SH-SY5Y (cell line): ENCODE data around the gene FADS1.

ENCODE experiments used
- GATA2 ChIP-seq: IDR thresholded peaks from 2 replicates; pipeline ENCODE4 v1.6.1; 2011; ENCODE audit warnings: mild to moderate bottlenecking, low read depth, low read length
- GATA3 ChIP-seq: IDR thresholded peaks from 2 replicates; pipeline ENCODE4 v1.6.1; 2011; ENCODE audit warnings: low read depth, mild to moderate bottlenecking, low read length, moderate library complexity

DNA sequence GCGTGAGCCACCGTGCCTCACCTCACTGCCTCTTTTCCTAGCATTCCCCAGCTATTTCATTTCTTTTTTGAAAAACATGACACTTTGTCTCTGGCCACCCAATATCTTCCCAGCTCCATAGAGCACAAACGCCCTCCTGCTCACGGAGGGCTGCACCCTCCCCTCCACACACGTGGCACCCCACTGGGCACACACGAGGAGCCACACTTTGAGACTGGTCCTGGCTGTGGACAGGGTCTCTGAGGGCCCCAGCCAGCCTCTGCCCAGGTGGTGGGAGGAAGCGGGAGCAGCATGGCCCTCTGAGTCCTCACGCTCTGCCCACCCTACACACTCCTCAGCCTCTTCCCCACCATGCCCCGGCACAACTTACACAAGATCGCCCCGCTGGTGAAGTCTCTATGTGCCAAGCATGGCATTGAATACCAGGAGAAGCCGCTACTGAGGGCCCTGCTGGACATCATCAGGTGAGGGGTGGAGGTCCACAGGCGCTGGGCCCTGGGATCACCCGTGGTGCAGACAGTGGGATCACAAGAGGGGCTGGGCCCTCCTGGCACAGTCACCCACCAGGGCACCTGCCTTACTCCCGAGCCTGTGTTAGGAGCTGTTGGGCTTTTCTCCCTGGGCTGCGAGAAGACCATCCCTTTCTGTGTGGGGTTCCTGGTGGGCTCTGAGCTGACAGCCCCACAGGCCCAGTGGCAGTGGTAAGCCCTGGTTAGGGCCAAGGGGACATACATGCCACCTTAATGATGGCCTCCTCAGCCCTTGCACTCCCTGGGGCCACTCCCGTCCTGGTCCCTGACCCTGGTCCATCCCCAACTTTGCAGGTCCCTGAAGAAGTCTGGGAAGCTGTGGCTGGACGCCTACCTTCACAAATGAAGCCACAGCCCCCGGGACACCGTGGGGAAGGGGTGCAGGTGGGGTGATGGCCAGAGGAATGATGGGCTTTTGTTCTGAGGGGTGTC is 48.3 kb upstream of the FADS1 start:
- TF ChIP-seq GATA3 (no peak), GATA2 (no peak)
